Endothelial cell of umbilical vein (primary cell): ENCODE results near the gene COLEC11. TPM values are rescaled to one million over a fixed set of nuclear protein-coding genes. Genes with fewer than 3 reads are reported as not detected.

Experiments
- BruUV-seq: library from RNA; stranded (reverse); fragments of 400-500 nt; replicated peaks from 2 replicates; lab custom pipeline; 2021; lab: Mats Ljungman, UMichigan
- CTCF ChIA-PET: fragments of 300-600, 350-600 bp; sonication (Branson Sonifier 250); formaldehyde crosslinking; loops from one replicate; lab custom pipeline; 2021; ENCODE audit warnings: antibody characterized with exemption, inconsistent platforms; lab: Charles Lee
- POLR2A ChIA-PET: fragments of 300-600, 350-600 bp; sonication (Branson Sonifier 250); formaldehyde crosslinking; loops from one replicate; lab custom pipeline; 2021; ENCODE audit warnings: antibody characterized with exemption, inconsistent platforms; lab: Charles Lee
- DNase-seq: peaks from one replicate; pipeline ENCODE4 v3.0.0-alpha.2; 2011; ENCODE audit warnings: low read depth, low spot score
- FAIRE-seq: peaks from 2 replicates; lab custom pipeline; 2011; peaks lifted over from hg19 to GRCh38; lab: Jason Lieb, UNC
- H2AFZ ChIP-seq: 2 replicates; pipeline ENCODE4 v1.6.0; 2012; ENCODE audit warnings: low read depth, low read length, control low read depth, inconsistent platforms
- H3K27ac ChIP-seq: 2 replicates; pipeline ENCODE4 v1.5.1; 2011; ENCODE audit warnings: low read depth, mild to moderate bottlenecking, control low read depth, low read length, moderate library complexity; ENCODE audit not compliant: insufficient read depth
- H3K27me3 ChIP-seq, 2 experiments: 2 replicates each; pipeline versions ENCODE4 v1.6.0 to v1.6.1; 2011; ENCODE audit warnings: low read length in 2 of 2, mixed read lengths in 1 of 2; ENCODE audit not compliant: control insufficient read depth in 2 of 2, insufficient read depth in 2 of 2
- H3K36me3 ChIP-seq, 2 experiments: 2 replicates in 1 of 2; 3 replicates in 1 of 2; pipeline ENCODE4 v1.5.1; 2011; ENCODE audit warnings: low read length in 2 of 2, mild to moderate bottlenecking in 1 of 2, moderate library complexity in 1 of 2; ENCODE audit not compliant: control insufficient read depth in 2 of 2, insufficient read depth in 2 of 2; ENCODE audit errors: extremely low read depth in 1 of 2
- H3K4me1 ChIP-seq: 3 replicates; pipeline ENCODE4 v1.5.1; 2011; ENCODE audit warnings: mild to moderate bottlenecking, low read length; ENCODE audit not compliant: control insufficient read depth, insufficient read depth; ENCODE audit errors: extremely low read depth
- H3K4me2 ChIP-seq: 2 replicates; pipeline ENCODE4 v1.6.1; 2011; ENCODE audit warnings: low read length, control low read depth, mixed read lengths; ENCODE audit not compliant: insufficient read depth
- H3K4me3 ChIP-seq, 3 experiments: fragments of 200-600 bp in 1 of 3; sonication (generic), shearing (Covaris generic) in 1 of 3; replicated peaks in 1 of 3; 2 replicates each; pipeline ENCODE4 v1.5.1; 2011 to 2016; ENCODE audit warnings: control low read depth in 3 of 3, low read length in 3 of 3, mild to moderate bottlenecking in 2 of 3, inconsistent platforms in 1 of 3, low read depth in 1 of 3, moderate library complexity in 1 of 3; ENCODE audit not compliant: insufficient read depth in 1 of 3
- H3K79me2 ChIP-seq: 2 replicates; pipeline ENCODE4 v1.6.0; 2012; ENCODE audit warnings: low read length, inconsistent platforms; ENCODE audit not compliant: control insufficient read depth, insufficient read depth
- H3K9ac ChIP-seq: replicated peaks from 2 replicates; pipeline ENCODE3; 2011; ENCODE audit warnings: low read length, control low read depth; ENCODE audit not compliant: insufficient read depth; ENCODE audit errors: extremely low read depth
- H3K9me1 ChIP-seq: replicated peaks from 3 replicates; pipeline ENCODE4 v1.6.0; 2011; ENCODE audit warnings: mild to moderate bottlenecking, low read length; ENCODE audit not compliant: control insufficient read depth, insufficient read depth; ENCODE audit errors: extremely low read depth
- H3K9me3 ChIP-seq: replicated peaks from 2 replicates; pipeline ENCODE4 v1.5.1; 2012; ENCODE audit warnings: low read length, inconsistent platforms; ENCODE audit not compliant: control insufficient read depth, insufficient read depth
- H4K20me1 ChIP-seq: replicated peaks from 2 replicates; pipeline ENCODE3; 2011; ENCODE audit warnings: mild to moderate bottlenecking, low read length; ENCODE audit not compliant: control insufficient read depth, insufficient read depth; ENCODE audit errors: extremely low read depth
- EZH2 ChIP-seq: IDR thresholded peaks from 2 replicates; pipeline ENCODE4 v1.6.1; 2012; ENCODE audit warnings: borderline replicate concordance, low read depth, mild to moderate bottlenecking, moderate library complexity, low read length, inconsistent platforms; ENCODE audit not compliant: severe bottlenecking
- FOS ChIP-seq: IDR thresholded peaks from 2 replicates; pipeline ENCODE4 v1.6.1; 2011; ENCODE audit warnings: mild to moderate bottlenecking, low read length, moderate library complexity, borderline replicate concordance; ENCODE audit not compliant: insufficient read depth
- GATA2 ChIP-seq: IDR thresholded peaks from 2 replicates; pipeline ENCODE4 v1.7.0; 2011; ENCODE audit warnings: low read depth, mild to moderate bottlenecking, moderate library complexity, mixed read lengths, low read length; ENCODE audit not compliant: insufficient read length, insufficient read depth
- JUN ChIP-seq: IDR thresholded peaks from 2 replicates; pipeline ENCODE4 v1.6.1; 2011; ENCODE audit warnings: borderline replicate concordance, low read depth; ENCODE audit not compliant: insufficient read length, insufficient read depth
- MYC ChIP-seq: IDR thresholded peaks from one replicate; pipeline ENCODE4 v1.6.1; 2011; ENCODE audit warnings: mild to moderate bottlenecking, low read depth, low read length
- POLR2A ChIP-seq: IDR thresholded peaks from 2 replicates; pipeline ENCODE4 v1.6.1; 2012; ENCODE audit warnings: low read depth, mild to moderate bottlenecking, control low read depth, low read length
- POLR2AphosphoS5 ChIP-seq: IDR thresholded peaks from 2 replicates; pipeline ENCODE4 v1.6.1; 2012; ENCODE audit warnings: low read depth, mild to moderate bottlenecking, control low read depth, low read length, moderate library complexity; ENCODE audit not compliant: insufficient read depth
- dilution Hi-C: fragments of 300-500 bp; cut with MboI; formaldehyde crosslinking; loops from one replicate; pipeline ENCODE4 v1.15.0; 2019; ENCODE audit warnings: low sequenced_read_pairs; ENCODE audit not compliant: extremely low pct_ligation_motif_present
- intact Hi-C: fragments of 100-400 bp; cut with micrococcal nuclease; formaldehyde crosslinking; loops from one replicate; pipeline ENCODE4 v1.10.0; 2022
- polyA plus RNA-seq, 4 experiments: library from polyadenylated mRNA; depleted of rRNA in 3 of 4; stranded (reverse) in 3 of 4; unstranded in 1 of 4; fragments of >200 nt; gene quantifications; 2 replicates each; pipeline versions ENCODE4 v1.2.1 to v1.2.3, GENCODE V29; 2011 to 2012; ENCODE audit warnings: missing spikeins in 1 of 4
- total RNA-seq: library from RNA; stranded (reverse); gene quantifications from 2 replicates; pipeline ENCODE4 v1.2.3, GENCODE V29; 2021
- TF ChIP-seq, protein P1 (sequence below): IDR thresholded peaks from 2 replicates; pipeline ENCODE4 v1.6.1; 2011; ENCODE audit not compliant: insufficient read depth, insufficient read length
- TF ChIP-seq, protein P2 (sequence below), 2 donors: IDR thresholded peaks; 1 replicate in 1 of 2; 2 replicates in 1 of 2; pipeline ENCODE4 v1.5.1; 2011; ENCODE audit warnings: low read length in 2 of 2, mild to moderate bottlenecking in 2 of 2, moderate library complexity in 2 of 2, control low read depth in 1 of 2, inconsistent platforms in 1 of 2, low read depth in 1 of 2; ENCODE audit not compliant: insufficient read depth in 1 of 2; ENCODE audit errors: extremely low read depth in 1 of 2

The COLEC11 gene
- total and polyA plus RNA-seq, 2 donors (not counting 3 experiments of a cell fraction or from before 2014, with no cell fraction given): 0.15 TPM; not detected in 1

DNA sequence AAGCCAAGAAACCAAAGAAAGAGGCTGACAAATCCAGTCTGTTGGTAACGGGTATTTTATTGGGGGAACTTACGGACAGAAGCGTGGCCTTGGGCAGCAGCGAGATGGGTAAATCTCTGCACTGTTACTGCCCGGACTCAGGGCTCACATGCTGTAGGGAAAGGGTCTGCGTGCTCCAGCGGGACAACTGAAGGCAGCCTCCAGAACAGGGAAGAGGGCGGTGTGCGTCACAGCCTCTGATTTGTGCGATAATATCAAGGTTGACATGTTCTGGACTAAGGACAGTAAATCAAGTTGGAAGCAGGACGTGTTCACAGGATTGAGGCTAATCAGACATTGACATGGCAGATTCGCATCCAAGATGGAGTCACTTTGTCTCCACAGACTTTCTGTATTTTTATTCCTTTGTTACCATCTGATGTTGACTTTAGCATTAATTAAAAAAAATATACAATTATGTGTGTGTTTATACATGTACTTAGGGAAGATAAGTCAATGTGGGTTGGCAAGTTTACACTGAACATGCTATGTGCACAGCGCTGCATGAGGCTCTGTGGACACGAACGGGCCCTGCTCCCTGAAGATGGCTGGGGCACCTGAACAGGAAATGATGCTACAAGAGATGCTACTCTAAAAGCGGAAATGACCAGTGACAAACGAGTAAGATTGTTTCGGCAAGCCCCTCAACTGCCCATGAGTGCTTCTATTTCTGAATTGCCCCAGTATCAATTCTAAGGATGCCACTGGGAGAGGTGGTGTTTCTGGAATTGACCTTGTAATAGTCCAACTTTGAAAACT lies 85.8 kb downstream of the COLEC11 start:
- ChIA-PET CTCF (no interaction called here), POLR2A (no interaction called here)
- H3K79me2 ChIP-seq: no peaks in the 10 kb centered on the region
- no peak overlapping the region for H3K4me3 ChIP-seq
- no peak overlapping the region for H3K27ac ChIP-seq
- dilution Hi-C loops: no loop called here
- DNase-seq: no peak
- H3K4me1 ChIP-seq: no peaks in the 10 kb centered on the region
- intact Hi-C loops: no loop called here
- TF ChIP-seq, protein P1, sequence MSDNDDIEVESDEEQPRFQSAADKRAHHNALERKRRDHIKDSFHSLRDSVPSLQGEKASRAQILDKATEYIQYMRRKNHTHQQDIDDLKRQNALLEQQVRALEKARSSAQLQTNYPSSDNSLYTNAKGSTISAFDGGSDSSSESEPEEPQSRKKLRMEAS: no peak
- TF ChIP-seq MYC: no peak
- no peak for TF ChIP-seq GATA2
- no peak for TF ChIP-seq JUN
- no peak for TF ChIP-seq POLR2A
- TF ChIP-seq POLR2AphosphoS5: no peak
- TF ChIP-seq EZH2: no peak
- TF ChIP-seq FOS: no peak
- TF ChIP-seq, protein P2, sequence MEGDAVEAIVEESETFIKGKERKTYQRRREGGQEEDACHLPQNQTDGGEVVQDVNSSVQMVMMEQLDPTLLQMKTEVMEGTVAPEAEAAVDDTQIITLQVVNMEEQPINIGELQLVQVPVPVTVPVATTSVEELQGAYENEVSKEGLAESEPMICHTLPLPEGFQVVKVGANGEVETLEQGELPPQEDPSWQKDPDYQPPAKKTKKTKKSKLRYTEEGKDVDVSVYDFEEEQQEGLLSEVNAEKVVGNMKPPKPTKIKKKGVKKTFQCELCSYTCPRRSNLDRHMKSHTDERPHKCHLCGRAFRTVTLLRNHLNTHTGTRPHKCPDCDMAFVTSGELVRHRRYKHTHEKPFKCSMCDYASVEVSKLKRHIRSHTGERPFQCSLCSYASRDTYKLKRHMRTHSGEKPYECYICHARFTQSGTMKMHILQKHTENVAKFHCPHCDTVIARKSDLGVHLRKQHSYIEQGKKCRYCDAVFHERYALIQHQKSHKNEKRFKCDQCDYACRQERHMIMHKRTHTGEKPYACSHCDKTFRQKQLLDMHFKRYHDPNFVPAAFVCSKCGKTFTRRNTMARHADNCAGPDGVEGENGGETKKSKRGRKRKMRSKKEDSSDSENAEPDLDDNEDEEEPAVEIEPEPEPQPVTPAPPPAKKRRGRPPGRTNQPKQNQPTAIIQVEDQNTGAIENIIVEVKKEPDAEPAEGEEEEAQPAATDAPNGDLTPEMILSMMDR (IDR thresholded peaks at IDR 0.05; ENCODE audit: extremely low read depth in 1 of 2, insufficient read depth in 1 of 2, low read depth in 1 of 2, low read length in 2 of 2): no peak
- no peaks in the 10 kb centered on the region for H3K36me3 ChIP-seq
- H3K9me3 ChIP-seq: no peaks in the 10 kb centered on the region
- H3K9me1 ChIP-seq: no peaks in the 10 kb centered on the region
- no peak overlapping the region for H3K4me2 ChIP-seq
- H4K20me1 ChIP-seq: no peaks in the 10 kb centered on the region
- BruUV-seq: no TSS peak
- H2AFZ ChIP-seq: no peak overlapping the region
- FAIRE-seq: no peak
- no peaks in the 10 kb centered on the region for H3K27me3 ChIP-seq
- no peak overlapping the region for H3K9ac ChIP-seq
